ENCODE measurements around the gene TMC5.

- TF ChIP-seq POLR2A (IDR thresholded peaks at IDR 0.05) (no peak), CTCF (IDR thresholded peaks at IDR 0.05) (no peak)
Measured at GRCh38 chr16:19478505-19478904, 60.8 kb downstream of the TMC5 start.

Data from esophagus squamous epithelium (tissue), 4 donors.